OCI-LY3 (cell line): ENCODE data around the gene FLNA.
A peak's percentile ranks its signal among the peaks of the same experiment; 100 is the strongest.
"Not testable (repeated sequence)": the region's sequence is repeated elsewhere in the genome, so short reads cannot be mapped to it uniquely, and the experiment has no call there.

Source experiments
- H2AFZ ChIP-seq: fragments of 200-600, 300-600 bp; shearing (Covaris generic); 2 replicates; pipeline ENCODE4 v1.6.0; 2014; ENCODE audit warnings: antibody characterized with exemption, low read depth, low read length
- H3K27ac ChIP-seq: fragments of 200-600, 300-600 bp; sonication (generic); 2 replicates; pipeline ENCODE4 v1.5.1; 2014; ENCODE audit warnings: mild to moderate bottlenecking, low read length, moderate library complexity, mixed read lengths
- H3K27me3 ChIP-seq: fragments of 200-600, 300-600 bp; sonication (generic); 2 replicates; pipeline ENCODE4 v1.6.1; 2014; ENCODE audit warnings: low read depth, low read length, mixed read lengths
- H3K36me3 ChIP-seq: fragments of 200-600, 300-600 bp; sonication (generic); replicated peaks from 2 replicates; pipeline ENCODE3; 2014; ENCODE audit warnings: low read depth, low read length, mixed read lengths
- H3K4me1 ChIP-seq: fragments of 300-600, 200-600 bp; sonication (generic); 2 replicates; pipeline ENCODE4 v1.6.1; 2014; ENCODE audit warnings: low read length, mixed read lengths
- H3K4me2 ChIP-seq: fragments of 200-600, 300-600 bp; sonication (generic); 2 replicates; pipeline ENCODE4 v1.6.1; 2014; ENCODE audit warnings: low read length, mixed read lengths
- H3K4me3 ChIP-seq: fragments of 300-600, 200-600 bp; sonication (generic); 2 replicates; pipeline ENCODE4 v1.5.1; 2014; ENCODE audit warnings: antibody characterized with exemption, mild to moderate bottlenecking, low read length, moderate library complexity
- H3K79me2 ChIP-seq: fragments of 300-600, 200-600 bp; shearing (Covaris generic); 2 replicates; pipeline ENCODE4 v1.6.1; 2014; ENCODE audit warnings: mild to moderate bottlenecking, low read length, mixed read lengths
- H3K9ac ChIP-seq: fragments of 300-600, 200-600 bp; shearing (Covaris generic); 2 replicates; pipeline ENCODE4 v1.6.0; 2014; ENCODE audit warnings: mild to moderate bottlenecking, low read length, moderate library complexity
- H3K9me3 ChIP-seq: fragments of 200-600, 300-600 bp; shearing (Covaris generic); 2 replicates; pipeline ENCODE4 v1.6.1; 2014; ENCODE audit warnings: low read length, mixed read lengths; ENCODE audit not compliant: insufficient read depth
- H4K20me1 ChIP-seq: fragments of 200-600, 300-600 bp; sonication (generic); 2 replicates; pipeline ENCODE4 v1.6.1; 2016; ENCODE audit warnings: low read length, mixed read lengths; ENCODE audit not compliant: insufficient read depth
- CTCF ChIP-seq: fragments of 200-600, 300-600 bp; sonication (generic); IDR thresholded peaks from 2 replicates; pipeline ENCODE4 v1.5.1; 2014; ENCODE audit warnings: antibody characterized with exemption, low read length, low read depth
- EZH2phosphoT487 ChIP-seq: fragments of 200-600 bp; shearing (Covaris generic); IDR thresholded peaks from 2 replicates; pipeline ENCODE4 v1.6.1; 2018; ENCODE audit warnings: antibody characterized with exemption, mixed run types, low read depth

The FLNA gene

GRCh38 chrX:154403192-154403591 lies 28.8 kb upstream of the FLNA start:
- no peak overlapping the region for H3K4me3 ChIP-seq
- H3K9me3 ChIP-seq, result no peaks in the 10 kb centered on the region
- H3K36me3 ChIP-seq, result peaks cover 27% of the 10 kb centered on the region
- H3K27me3 ChIP-seq, result no peaks in the 10 kb centered on the region
- H4K20me1 ChIP-seq, result peaks cover 11% of the 10 kb centered on the region; the same call in 1 of the 2 replicates
- no peak overlapping the region for H3K27ac ChIP-seq
- H3K4me2 ChIP-seq, result no peak overlapping the region
- peaks cover 19% of the 10 kb centered on the region for H3K79me2 ChIP-seq
- peaks cover 11% of the 10 kb centered on the region for H3K4me1 ChIP-seq
- TF ChIP-seq CTCF (no peak), EZH2phosphoT487 (no peak)
- H3K9ac ChIP-seq, result no peak overlapping the region
- H2AFZ ChIP-seq, result no peak overlapping the region

GRCh38 chrX:154402622-154403127 lies 28.2 kb upstream of the FLNA start:
- TF ChIP-seq EZH2phosphoT487 (no peak), CTCF (no peak)
- Histone ChIP-seq H2AFZ (no peak overlapping the region), H3K36me3 (peaks cover 27% of the 10 kb centered on the region), H3K9ac (no peak overlapping the region), H3K9me3 (no peaks in the 10 kb centered on the region), H3K4me1 (peaks cover 11% of the 10 kb centered on the region), H3K4me3 (no peak overlapping the region), H3K4me2 (no peak overlapping the region), H4K20me1 (peaks cover 11% of the 10 kb centered on the region; the same call in 1 of the 2 replicates), H3K79me2 (peaks cover 20% of the 10 kb centered on the region), H3K27ac (peak overlapping the region; percentile 28; the same call in 1 of the 2 replicates), H3K27me3 (no peaks in the 10 kb centered on the region)

GRCh38 chrX:154401918-154402621 lies 27.6 kb upstream of the FLNA start:
- TF ChIP-seq CTCF, result no peak
- TF ChIP-seq EZH2phosphoT487, result no peak
- Histone ChIP-seq H3K4me1 (peaks cover 11% of the 10 kb centered on the region), H2AFZ (no peak overlapping the region), H3K4me2 (no peak overlapping the region), H4K20me1 (peaks cover 11% of the 10 kb centered on the region; the same call in 1 of the 2 replicates), H3K4me3 (no peak overlapping the region), H3K36me3 (peaks cover 27% of the 10 kb centered on the region), H3K27me3 (no peaks in the 10 kb centered on the region), H3K9ac (no peak overlapping the region), H3K27ac (peak overlapping the region; percentile 28), H3K9me3 (no peaks in the 10 kb centered on the region), H3K79me2 (peaks cover 24% of the 10 kb centered on the region)

- no peak overlapping the region for H3K4me2 ChIP-seq
- H3K4me3 ChIP-seq, result no peak overlapping the region
- peak overlapping the region; percentile 28 for H3K27ac ChIP-seq
- H4K20me1 ChIP-seq, result peaks cover 11% of the 10 kb centered on the region; the same call in 1 of the 2 replicates
- no peak overlapping the region for H2AFZ ChIP-seq
- TF ChIP-seq CTCF (no peak), EZH2phosphoT487 (no peak)
- peaks cover 11% of the 10 kb centered on the region for H3K4me1 ChIP-seq
- H3K79me2 ChIP-seq, result peaks cover 26% of the 10 kb centered on the region
- no peaks in the 10 kb centered on the region for H3K27me3 ChIP-seq
- peaks cover 27% of the 10 kb centered on the region for H3K36me3 ChIP-seq
- H3K9ac ChIP-seq, result no peak overlapping the region
- H3K9me3 ChIP-seq, result no peaks in the 10 kb centered on the region
Observed at GRCh38 chrX:154401045-154401799, 26.8 kb upstream of the FLNA start.

- H3K4me2 ChIP-seq, H3K4me3 ChIP-seq, H3K9me3 ChIP-seq, H2AFZ ChIP-seq, H3K27me3 ChIP-seq, H3K27ac ChIP-seq, H3K9ac ChIP-seq: not testable (repeated sequence)
- peaks cover 26% of the 10 kb centered on the region for H3K79me2 ChIP-seq
- peaks cover 27% of the 10 kb centered on the region for H3K36me3 ChIP-seq
- peaks cover 11% of the 10 kb centered on the region for H3K4me1 ChIP-seq
- H4K20me1 ChIP-seq, result peaks cover 11% of the 10 kb centered on the region; the same call in 1 of the 2 replicates
Observed at GRCh38 chrX:154400369-154400817, 26.0 kb upstream of the FLNA start.
